ENCODE measurements around the gene PHF10.

The PHF10 gene

DNA sequence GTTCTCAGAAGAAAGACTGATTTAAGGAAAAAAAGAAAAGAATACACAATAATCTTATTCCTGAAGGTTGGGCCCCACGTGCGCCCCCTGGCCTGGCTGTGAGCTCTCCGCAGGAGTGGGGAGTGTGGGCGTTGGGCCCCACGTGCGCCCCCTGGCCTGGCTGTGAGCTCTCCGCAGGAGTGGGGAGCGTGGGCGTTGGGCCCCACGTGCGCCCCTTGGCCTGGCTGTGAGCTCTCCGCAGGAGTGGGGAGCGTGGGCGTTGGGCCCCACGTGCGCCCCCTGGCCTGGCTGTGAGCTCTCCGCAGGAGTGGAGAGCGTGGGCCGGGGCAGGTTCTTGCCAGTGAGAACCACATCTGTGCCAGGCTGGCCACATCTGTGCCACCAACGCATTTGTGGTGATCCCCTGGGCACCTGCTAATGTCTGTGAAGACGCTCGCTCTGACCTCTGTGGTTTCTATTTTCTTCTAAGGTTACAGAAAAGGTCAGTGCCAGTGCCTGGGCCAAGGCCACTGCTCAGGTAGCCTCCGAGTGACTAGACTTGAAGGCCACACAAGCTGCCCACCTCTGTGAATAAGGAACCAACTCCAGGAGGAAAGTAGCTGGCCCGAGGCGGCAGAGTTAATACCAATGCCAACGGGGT, 63.4 kb downstream of the PHF10 start:
- H3K4me3 ChIP-seq (ENCODE audit: control insufficient read depth, low read depth, low read length) = no peak overlapping the region
- TF ChIP-seq, protein P1, sequence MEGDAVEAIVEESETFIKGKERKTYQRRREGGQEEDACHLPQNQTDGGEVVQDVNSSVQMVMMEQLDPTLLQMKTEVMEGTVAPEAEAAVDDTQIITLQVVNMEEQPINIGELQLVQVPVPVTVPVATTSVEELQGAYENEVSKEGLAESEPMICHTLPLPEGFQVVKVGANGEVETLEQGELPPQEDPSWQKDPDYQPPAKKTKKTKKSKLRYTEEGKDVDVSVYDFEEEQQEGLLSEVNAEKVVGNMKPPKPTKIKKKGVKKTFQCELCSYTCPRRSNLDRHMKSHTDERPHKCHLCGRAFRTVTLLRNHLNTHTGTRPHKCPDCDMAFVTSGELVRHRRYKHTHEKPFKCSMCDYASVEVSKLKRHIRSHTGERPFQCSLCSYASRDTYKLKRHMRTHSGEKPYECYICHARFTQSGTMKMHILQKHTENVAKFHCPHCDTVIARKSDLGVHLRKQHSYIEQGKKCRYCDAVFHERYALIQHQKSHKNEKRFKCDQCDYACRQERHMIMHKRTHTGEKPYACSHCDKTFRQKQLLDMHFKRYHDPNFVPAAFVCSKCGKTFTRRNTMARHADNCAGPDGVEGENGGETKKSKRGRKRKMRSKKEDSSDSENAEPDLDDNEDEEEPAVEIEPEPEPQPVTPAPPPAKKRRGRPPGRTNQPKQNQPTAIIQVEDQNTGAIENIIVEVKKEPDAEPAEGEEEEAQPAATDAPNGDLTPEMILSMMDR (conservative IDR thresholded peaks at IDR 0.05; ENCODE audit: control insufficient read depth, insufficient read depth, low read depth, low read length) = no peak
- no peak for DNase-seq (ENCODE audit: low read depth)

DNA sequence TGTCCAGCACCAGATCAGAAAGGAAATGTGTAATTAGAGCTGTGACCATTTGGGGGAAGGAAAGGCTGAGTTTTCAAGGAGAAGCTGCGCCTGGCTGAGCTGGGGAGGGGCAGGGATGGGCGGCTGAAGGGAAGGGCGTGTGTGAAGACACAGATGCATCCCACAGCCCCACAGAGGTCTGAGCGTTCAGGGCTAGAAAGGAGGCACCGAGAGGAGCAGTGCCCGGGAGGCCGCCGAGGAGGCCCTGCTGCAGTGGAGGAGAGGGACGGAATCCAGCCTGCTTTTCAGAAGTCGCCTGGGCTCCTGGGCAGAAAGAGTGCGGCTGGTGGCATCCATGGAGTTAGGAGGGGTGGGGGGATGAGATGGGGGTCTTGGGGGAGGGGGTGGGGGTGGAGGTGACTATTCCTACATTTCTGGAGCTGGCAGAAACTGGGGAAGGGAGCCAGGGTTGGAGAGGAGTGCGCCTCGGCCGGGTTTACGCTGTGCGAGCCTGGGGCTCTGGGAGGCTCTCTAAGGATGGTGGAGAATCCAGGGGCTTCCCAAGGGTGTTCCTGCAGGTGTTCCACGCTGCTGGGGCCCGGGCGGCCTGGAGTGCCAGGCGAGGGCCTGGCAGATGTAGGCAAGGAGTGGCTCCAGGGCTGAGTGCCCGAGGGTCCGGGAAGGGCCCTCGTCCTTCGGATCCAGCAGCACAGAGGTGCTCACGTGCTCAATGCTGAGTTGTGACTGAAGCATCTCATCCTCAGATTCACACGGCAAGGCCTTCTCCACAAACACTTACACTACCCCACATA, 64.3 kb downstream of the PHF10 start:
- no peak overlapping the region for H3K4me3 ChIP-seq (ENCODE audit: control insufficient read depth, low read depth, low read length)
- TF ChIP-seq, protein P1 (conservative IDR thresholded peaks at IDR 0.05; ENCODE audit: control insufficient read depth, insufficient read depth, low read depth, low read length) = no peak
- no peak for DNase-seq (ENCODE audit: low read depth)

- no peak overlapping the region for H3K4me3 ChIP-seq (ENCODE audit: control insufficient read depth, low read depth, low read length)
- DNase-seq (ENCODE audit: low read depth) = no peak
- TF ChIP-seq, protein P1 (conservative IDR thresholded peaks at IDR 0.05; ENCODE audit: control insufficient read depth, insufficient read depth, low read depth, low read length) = no peak
These were observed 67.1 kb downstream of the PHF10 start for GRCh38 chr6:169657284-169657610.

DNA sequence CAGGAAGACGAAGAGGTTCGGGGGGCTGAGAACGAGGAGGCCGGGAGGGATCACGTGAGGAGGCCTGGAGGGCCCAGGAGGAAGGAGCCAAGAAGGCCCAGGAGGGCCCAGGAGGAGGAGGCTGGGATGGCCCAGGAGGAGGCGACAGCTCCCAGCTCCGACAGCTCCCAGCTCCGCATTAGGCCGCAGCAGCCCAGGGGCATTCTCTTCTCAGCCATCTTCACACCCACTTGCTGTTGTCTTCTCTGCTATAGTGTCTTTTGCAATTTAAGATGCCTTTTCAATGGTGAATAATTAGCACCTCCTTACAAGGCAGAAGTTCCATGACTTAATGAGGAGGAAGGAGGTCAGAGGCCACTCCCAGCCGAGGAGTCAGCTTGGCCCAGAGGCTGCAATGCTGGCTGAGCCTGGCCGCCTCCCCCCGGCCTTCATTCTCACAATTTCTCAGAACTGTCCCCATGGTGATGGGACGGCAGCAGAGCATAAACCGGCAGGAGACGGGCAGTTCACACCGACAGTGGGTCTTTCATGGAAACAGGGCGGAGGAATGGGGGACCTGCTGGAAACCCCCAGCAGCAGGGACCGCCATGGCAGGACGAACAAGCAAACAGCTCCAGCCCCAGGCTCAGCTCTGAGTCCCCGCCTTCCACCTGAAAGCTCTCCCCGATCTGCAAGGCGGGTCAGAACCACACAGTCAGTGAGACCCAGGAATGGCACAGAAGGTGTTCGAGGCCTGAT, 67.6 kb downstream of the PHF10 start:
- no peak for DNase-seq (ENCODE audit: low read depth)
- TF ChIP-seq, protein P1 (conservative IDR thresholded peaks at IDR 0.05; ENCODE audit: control insufficient read depth, insufficient read depth, low read depth, low read length) = no peak
- no peak overlapping the region for H3K4me3 ChIP-seq (ENCODE audit: control insufficient read depth, low read depth, low read length)

- H3K4me3 ChIP-seq (ENCODE audit: control insufficient read depth, low read depth, low read length) = peak overlapping the region; percentile 66
- TF ChIP-seq, protein P1 (conservative IDR thresholded peaks at IDR 0.05; ENCODE audit: control insufficient read depth, insufficient read depth, low read depth, low read length) = peak; percentile 33
- peak; percentile 71 for DNase-seq (ENCODE audit: low read depth)
These were observed 69.5 kb downstream of the PHF10 start for GRCh38 chr6:169654598-169655391.
